Ecto neural progenitor cell (in vitro differentiated cells): ENCODE data around the gene SH3BGRL.
A peak's percentile ranks its signal among the peaks of the same experiment; 100 is the strongest.

Experiments used
- DNase-seq: peaks from one replicate; pipeline ENCODE4 v3.0.0-alpha.2; 2018; ENCODE audit warnings: low spot score

SH3BGRL gene

DNA sequence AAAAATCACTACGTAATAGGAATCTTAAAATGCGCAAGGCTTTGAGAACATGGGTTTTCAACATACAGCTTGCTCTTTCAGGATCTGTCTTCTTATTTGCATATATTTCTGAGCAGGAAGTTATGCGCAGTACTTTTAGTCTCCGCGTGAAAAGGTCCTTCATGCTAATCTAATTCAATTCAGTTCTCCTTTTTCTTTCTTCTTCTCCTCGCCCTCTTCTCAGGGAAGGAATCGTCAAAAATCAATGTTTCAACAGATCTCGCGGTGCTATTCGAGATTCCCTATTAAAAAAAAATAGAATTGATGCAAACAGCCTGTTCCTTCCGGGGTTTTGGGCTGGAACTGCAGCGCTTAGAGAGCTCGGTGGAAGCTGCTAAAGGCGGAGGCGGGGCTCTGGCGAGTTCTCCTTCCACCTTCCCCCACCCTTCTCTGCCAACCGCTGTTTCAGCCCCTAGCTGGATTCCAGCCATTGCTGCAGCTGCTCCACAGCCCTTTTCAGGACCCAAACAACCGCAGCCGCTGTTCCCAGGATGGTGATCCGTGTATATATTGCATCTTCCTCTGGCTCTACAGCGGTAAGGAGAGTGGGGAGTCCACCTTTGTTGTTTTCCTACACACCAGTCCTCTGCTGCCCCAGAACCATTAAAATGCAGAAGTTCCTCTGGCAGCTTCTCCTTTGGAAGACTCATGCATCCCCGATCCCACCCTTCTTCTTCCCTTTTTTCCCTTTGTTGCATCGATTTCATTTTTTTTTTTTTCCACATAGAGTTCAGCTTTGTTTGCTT is at the start of gene SH3BGRL, which contains the start of gene HMGN5:
Gene SH3BGRL, plus strand, starts transcription at position 432 of the 785 bp plus-strand sequence. Its CDS starts 99 bp downstream, at position 531.
Gene HMGN5, minus strand, starts transcription at position 243 of the 785 bp plus-strand sequence. CDS start 80,364 bp downstream, outside the sequence.
- peak; percentile 76 for DNase-seq

DNA sequence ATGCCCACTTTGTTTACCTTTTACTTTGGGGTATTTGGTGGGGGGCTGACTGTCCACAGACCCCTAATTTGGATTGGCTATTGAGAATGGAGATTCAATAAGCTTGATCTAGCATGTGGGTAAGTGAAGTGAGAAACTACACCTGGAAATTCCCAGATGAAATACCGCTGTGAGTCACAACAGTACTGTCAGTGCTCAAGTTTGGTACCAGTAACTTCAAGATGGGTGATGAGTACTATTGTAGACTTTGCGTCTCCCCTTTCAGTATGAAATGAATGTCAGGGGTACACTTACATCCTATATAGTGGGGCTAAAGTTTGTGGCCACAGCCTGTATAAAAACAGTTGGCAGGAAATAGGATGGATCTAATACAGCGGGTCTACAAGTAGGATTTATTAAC is 33.5 kb upstream of the SH3BGRL start:
- no peak for DNase-seq

DNA sequence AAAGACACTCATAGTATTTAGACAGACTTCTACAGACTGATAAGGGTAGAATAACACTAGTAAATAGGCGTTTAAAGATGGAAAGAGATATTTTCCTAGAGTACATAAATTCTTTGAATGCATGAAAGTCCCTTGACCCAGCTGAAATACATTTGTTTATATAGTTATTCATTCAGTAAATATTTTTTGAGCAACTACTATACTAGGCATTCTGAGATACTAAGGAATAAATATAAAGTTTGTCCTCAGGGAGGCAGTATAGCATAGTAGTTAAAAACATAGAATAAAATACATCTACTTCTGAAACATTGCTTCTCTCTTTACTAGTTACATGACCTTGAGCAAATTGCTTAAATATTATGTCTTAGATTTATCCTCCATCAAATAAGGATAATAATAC is 27.6 kb upstream of the SH3BGRL start:
- DNase-seq, result no peak

DNA sequence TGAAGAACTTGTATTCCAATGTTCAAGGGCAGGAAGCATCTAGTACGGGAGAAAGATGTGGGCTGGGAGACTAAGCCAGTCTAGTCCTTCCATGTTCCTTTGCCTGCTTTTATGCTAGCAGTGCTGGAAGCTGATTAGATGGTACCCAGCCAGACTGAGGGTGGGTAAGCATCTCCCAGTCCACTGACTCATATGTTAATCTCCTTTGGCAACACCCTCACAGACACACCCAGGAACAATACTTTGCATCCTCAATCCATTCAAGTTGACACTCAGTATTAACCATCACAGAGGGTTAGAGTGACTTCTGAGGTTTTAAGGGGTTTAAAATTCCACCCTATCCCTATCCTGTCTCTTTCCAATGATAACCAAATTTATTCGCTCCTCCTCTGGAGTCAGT is 6.6 kb upstream of the SH3BGRL start:
- DNase-seq, result no peak

DNA sequence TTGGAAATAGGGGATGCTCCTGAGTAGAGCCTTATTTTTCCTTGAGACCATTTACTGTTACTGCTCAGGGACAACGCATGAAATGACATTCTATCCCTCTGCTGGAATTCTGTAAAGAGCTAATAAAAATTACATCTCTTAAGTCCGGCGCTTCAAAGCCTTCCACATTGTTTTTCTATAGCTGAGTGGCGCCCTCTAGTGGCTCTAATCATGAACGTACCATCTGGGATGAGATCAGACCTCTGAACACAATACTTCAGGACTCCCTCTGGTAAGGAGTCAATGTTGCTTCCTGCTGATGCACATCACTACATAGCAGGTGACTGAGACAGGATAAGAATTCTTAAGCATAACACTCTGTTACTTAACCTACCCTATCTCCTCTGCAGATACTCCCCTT is 6.2 kb upstream of the SH3BGRL start:
- peak; percentile 49 for DNase-seq

DNA sequence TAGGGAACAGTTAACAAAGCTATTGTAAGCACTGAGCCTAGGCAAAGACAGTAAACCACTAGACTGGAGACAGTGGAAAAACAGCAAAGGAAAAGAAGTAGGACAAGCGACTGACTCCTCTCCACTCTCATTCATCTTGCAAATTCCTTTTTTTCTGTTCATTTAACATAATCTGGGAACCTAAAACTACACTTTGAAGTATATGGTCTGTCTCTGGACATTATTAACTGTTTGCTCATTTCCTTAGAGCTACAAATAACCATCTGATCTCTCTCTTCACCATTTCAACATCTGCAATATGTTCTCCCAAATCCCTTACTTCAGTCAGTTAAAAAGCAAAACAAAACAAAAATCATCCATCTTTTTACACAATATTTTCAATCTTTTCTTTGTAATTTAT is 831 bp upstream of the SH3BGRL start:
- no peak for DNase-seq

DNA sequence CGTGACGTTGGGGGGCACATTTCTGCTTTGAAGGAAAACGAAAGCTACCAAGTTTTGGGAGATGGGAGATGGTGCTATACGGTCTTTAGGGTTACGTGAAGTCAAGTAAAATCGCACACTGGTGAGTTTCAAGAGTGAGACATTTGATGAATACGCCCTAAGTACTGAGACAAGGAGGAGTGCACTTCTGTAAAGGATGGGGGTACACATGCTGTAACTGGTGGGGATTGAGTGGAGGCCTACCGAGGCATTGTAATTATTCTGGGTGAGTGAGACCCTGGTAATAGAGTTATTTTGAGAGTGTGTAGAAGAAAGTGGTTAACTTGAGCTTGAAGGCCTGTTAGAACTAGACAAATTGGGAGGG is 536 bp downstream of the SH3BGRL start:
- no peak for DNase-seq

DNA sequence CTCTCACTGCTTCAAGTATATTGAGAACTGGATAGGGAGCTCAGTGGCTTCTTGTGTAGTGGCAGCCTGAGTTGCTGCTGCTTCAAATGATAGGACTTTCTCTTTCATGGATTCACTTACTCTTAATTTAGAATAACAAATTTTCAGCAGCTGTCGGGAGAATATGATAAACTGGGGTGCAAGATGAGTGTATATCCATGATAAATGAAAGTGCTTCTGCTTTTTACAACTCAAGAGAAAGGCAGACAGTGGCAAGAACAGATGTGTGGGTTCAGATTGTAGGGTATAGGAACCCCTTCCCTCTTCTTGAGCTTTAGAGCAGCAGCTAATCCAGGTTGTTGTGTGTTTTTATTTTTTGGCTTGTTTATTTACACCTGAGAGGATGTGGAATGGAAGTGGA is 1.0 kb downstream of the SH3BGRL start:
- DNase-seq, result no peak

DNA sequence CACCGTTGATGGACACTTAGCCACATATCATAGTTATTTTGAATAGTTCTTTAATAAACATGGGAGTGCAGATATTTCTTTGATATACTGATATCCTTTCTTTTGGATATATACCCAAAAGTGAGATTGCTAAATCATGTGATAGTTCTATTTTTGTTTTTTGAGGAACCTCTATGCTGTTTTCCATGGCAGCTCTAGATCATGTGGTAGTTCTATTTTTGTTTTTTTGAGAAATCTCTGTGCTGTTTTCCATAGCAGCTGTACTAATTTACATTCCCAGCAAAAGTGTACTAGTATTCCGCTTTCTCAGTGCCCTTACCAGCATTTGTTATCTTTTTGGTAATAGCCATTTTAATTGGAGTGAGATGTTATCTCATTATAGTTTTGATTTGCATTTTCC is 3.6 kb downstream of the SH3BGRL start:
- DNase-seq, result no peak

DNA sequence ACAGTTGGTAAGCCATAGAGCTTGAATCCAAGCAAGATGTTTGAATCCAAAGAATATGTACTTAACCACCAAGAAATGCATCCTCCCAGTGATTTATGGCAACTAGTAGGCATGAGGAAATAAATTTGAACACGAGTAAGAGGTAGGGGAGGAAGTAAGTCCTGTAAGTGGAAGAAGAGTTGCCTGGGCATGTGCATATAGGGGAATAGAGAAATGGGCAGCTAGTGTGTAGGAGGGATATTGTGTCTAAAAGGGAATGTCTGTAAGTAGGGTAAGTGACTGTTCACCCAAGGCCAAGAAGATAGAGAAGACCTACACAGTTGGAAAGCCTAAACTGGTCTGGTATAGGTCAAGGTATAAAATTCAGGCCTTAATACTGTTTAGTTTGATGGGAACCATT is 4.6 kb downstream of the SH3BGRL start:
- DNase-seq, result no peak

DNA sequence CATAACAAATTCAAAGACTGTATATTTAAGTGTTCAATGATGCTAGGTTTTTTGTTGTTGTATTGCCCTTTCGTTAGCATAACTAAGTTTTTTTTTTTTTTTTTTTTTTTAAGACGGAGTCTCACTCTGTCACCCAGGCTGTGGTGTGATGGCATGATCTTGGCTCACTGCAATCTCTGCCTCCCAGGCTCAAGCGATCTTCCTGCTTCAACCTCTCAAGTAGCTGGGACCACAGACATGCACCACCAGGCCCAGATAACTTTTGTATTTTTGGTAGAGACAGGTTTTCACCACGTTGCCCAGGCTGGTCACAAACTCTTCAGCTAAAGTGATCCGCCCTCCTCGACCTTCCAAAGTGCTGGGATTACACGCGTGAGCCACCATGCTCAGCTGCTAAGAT is 7.0 kb downstream of the SH3BGRL start:
- no peak for DNase-seq

DNA sequence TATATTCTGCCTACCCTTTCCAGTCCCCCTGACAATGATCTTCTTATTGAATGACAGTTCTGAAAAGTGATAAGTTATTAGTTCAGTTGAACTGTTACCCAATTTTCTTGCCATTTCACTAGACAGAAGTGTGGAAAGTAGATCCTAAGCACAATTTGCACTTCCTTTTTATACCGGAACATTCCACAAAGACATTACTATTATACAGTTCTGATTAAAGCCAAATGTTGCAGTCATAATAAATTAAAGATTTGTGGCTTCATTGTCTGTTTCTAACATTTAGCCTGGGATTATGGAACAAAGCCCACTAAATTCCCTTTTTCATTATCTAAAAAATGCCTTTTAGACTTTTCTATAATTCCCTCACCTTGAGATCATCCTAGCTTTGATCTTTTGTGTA is 13.8 kb downstream of the SH3BGRL start:
- DNase-seq, result no peak

DNA sequence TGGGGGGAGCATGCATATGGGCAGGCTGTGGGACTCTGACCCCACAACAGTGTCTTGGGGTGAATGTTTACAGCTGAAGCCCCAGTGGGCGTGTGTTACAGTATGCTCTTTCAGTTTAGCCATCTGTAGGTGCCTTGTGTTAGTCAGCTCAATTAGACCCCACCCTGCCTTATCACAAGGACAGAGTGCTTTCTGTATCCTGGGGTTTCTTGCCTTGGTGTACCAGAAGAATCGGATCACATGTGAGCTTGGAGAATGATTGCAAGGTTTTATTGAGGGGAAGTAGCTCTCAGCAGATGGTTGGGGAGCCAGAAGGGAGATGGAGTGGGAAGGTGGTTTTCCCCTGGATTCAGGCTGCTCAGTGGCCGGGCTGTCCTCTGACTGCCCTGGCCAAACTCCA is 27.3 kb downstream of the SH3BGRL start:
- no peak for DNase-seq

DNA sequence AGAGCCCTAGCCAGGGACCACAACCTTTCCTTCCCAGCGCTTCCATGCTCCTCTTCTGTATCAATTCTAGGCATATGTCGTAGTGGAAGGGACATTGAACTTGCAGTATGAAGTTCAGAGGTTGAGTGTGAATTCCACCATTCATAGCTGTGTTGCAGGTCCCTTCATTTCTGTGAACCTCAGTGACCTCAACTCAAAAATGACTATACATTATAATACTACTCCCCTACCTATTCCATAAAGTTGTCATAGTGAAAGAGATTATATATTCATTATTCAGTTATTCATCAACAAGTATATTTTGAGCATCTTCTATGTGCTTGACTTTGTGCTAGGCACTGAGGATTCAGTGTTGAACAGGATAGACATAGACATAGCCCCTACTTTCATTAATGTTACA is 28.0 kb downstream of the SH3BGRL start:
- DNase-seq, result no peak

DNA sequence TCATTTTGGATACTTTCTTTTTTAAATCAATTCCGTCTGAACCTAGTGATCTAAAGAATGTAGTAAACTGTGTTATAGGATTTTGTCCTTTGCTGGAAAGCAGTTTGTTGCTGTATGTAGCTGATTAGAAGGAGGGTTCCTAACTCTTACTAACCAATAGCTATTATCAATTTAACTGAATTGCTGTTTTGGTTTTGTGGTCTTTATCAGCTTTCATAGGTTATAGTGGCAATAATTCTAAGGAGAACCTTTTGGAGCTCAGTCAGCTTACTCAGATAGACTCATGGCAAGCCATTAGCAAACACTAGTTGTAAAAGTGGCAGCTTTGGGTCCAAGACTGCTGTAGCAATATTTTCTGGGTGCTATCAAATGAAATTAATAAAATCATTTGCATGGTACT is 29.6 kb downstream of the SH3BGRL start:
- DNase-seq, result no peak

DNA sequence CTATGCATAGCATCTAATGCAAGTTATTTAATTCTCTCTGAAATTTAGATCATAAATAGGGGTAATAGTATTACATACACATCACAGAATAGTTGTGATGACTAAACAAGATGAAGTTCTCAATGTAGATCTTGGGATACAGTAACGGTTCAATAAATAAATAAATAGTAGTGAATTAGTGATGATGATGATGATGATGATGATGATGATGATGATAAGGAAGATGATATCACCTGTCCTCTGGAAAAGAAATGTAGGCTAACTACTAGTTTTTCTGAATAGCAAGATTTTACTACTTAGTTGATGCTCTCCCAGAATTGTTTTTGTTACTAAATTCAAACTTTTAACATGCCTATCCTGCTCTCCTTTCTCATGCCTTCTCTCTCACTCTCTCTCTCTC is 30.3 kb downstream of the SH3BGRL start:
- no peak for DNase-seq

DNA sequence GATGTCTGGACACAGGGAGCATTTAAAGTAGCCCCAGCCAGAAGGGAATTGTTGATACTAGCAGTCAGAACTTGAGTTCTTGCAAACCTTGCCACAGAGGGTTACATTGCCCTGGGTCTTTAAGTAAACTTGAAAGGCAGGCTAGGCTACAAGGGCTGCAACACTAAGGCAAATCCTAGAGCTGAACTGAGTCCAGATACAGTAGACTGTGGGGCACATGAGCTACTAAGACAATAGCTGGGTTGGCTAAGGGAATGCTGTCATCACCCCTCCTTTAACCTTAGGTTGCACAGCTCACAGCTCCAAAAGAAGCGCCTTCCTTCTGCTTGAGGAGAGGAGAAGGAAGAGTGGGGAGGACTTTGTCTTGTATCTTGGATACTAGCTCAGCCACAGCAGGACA is 35.6 kb downstream of the SH3BGRL start:
- DNase-seq, result no peak

DNA sequence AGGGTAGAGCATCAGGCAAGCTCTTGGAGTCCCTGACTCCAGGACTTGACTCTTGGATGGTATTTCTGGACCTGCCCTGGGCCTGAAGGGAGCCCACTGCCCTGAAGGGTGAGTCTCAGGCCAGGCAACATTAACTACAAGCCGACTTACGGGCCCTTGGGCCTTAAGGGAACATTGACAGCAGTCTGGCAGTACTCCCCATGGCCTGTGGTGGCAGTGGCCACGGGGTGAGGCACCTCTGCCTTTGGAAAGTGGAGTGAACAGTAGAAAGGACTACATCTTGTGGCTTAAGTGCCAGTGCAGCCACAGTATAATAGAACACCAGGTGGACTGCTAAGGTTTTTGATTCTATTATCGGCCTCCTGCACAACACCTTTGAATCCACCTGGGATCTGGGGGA is 36.3 kb downstream of the SH3BGRL start:
- no peak for DNase-seq

DNA sequence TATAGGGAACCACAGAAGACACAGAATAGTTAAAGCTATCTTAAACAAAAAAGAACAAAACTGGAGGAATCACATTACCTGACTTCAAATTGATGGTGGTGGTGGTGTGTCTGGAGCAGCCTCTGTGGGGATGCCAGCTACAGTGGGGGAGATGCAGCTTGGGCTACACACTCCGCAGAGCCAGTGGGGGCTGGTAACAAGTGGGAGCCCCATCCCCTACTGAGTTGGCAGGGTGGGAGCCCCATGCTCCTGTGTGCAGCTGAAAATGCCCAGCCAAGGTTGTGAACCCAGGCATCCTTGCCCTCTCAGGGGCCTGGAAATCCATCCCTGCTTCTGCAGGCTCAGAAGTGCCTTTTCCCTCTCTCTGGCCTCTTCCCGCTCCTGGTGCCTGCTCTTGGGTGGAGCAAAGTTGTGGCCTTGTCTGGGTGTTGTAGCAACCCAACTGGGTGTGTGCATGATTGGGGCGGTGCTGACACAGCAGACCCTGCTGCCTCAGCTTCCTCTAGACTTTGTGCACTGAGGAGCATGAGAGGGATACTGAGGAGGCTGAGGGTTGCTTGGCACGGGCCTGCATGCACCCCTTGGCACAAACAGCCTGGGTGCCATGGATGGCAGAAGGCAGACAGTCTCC is 38.9 kb downstream of the SH3BGRL start:
- DNase-seq, result no peak

DNA sequence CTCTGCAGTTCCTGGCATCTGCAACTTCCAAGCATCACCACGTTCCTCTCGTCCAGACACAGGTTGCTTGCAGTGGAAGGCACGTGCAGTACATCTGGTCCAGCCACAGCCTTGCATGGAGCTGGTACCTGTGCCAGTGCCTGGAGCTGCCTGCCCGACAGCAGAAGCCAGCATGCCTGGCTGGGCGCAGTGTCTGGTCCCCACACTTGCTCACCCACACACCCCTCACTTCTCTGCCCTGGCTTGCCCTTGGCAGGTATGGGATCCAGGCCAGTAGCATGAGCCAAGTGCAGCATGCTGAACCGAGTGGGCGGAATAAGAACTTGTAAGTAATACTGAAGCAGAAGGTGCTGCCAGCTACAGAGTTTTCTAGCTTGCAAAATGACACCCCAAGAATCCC is 39.9 kb downstream of the SH3BGRL start:
- DNase-seq, result no peak

DNA sequence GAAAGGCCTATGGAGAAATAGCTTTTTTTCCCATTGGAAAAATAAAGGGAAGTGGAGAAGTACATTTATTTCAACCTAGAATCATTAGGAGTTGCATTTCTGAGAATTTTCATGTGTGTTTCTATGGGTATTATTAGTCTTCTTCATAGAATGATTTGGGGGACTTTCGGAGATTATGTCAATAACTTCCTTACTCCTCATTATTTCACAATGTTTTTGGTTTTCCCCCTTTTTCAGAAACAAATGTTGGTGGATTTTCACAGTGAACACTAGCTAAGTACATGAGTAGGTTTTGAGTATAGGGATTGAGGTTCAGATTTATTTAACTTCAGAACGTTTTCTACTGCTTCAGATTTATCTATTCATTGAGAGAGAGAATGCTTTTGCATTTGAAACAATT is 54.0 kb downstream of the SH3BGRL start:
- DNase-seq, result no peak

DNA sequence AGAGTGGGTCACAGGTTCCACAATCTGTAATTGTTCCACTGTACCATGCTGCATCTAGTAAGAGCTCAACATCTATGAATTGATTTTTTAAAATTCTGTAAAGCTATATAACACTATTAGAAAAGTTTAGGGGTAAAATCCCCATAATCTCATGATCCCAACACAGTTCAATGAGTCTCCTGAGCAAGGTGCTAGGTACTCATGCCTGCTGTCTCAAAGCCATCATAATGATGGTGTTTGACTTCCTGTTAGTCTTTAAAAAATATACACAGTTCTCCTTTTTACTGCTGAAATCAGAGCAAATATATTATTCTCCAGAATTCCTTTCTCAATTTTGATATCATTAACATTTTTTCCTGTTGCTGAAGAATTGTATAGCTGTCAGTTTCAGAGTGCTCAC is 55.9 kb downstream of the SH3BGRL start:
- no peak for DNase-seq

DNA sequence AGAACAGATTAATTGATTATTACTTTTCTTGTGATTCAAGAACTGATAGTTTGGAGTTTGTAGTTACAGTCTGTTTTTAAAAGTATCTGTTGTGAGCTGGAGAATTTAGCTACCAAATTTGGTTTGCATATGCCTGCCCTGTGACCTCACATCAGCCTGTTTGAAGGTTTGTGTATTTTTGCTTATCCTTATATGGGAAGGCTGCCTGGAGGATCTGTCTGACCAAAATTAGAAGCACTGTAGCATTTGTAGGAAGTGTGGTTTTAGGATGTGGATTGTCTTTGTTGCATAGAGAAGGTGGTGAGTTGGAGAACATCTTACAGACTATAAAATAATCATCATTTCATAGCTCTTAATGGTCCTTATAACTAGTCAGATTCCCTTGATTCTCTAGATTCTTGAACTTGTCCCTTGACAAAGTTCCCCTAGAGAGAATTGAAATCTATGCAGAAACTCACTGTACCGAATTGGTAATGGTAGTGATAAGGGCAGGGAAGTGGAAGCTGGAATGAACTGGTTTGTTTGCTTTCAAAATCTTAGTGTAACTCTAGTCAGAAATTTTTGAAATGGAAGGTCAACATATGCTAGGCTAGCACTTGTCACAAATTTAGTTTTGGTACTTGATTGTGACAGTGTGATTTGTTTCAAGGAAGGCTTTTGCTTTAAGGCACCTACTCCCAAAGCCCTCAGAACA is 57.3 kb downstream of the SH3BGRL start:
- DNase-seq, result no peak
